PC-9 (cell line): Measurements from ENCODE around the gene ALDH3B2.

Source experiments
- EZH2 ChIP-seq: fragments of 200-600 bp; sonication (generic); IDR thresholded peaks from 2 replicates; pipeline ENCODE4 v1.8.0; 2017; ENCODE audit warnings: antibody characterized with exemption, low read depth
- TF ChIP-seq, protein P1 (sequence below): fragments of 200-600 bp; sonication (generic); conservative IDR thresholded peaks from 2 replicates; pipeline ENCODE4 v1.6.1; 2017; ENCODE audit warnings: mixed run types, antibody characterized with exemption, mild to moderate bottlenecking, moderate library complexity

DNA sequence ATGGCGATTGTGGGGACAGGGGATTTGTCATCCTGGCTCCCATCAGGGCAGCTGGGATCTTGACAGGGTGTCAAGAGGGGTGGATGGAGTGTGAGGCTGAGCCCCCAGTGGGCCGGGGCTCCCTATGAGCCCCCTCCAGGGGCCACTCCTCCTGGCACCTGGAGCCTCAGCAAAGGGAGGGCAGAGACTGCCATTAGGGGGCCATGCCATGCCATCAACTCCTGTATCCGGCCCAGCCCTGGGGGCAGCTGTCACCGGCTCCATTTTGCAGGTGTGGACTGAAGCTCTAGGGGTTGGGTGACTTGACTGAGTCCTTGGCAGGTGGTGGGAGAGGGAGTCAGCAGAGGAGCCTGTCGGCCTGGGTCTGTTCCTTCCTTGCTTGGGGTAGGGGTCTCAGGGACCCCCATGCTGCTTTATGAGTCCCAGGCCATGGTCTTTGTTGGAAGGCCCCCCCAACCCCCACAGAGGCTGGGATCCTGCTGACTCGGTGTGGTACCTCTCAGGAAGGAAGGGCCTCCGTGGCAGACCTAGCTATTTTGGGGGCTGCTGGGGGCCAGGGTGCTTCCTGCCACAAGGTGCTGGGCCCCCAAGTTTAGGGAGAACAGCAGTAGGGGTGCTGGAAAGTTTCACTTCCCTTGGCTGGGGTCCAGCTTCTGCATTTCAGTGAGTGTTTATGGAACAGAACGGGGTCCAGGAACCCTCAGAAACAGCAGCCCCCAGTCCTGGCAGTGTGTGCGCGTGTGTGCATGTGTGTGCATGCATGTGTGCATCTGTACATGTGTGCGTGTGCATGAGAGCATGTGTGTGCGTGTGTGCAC is 25.4 kb downstream of the ALDH3B2 start:
- TF ChIP-seq, protein P1, sequence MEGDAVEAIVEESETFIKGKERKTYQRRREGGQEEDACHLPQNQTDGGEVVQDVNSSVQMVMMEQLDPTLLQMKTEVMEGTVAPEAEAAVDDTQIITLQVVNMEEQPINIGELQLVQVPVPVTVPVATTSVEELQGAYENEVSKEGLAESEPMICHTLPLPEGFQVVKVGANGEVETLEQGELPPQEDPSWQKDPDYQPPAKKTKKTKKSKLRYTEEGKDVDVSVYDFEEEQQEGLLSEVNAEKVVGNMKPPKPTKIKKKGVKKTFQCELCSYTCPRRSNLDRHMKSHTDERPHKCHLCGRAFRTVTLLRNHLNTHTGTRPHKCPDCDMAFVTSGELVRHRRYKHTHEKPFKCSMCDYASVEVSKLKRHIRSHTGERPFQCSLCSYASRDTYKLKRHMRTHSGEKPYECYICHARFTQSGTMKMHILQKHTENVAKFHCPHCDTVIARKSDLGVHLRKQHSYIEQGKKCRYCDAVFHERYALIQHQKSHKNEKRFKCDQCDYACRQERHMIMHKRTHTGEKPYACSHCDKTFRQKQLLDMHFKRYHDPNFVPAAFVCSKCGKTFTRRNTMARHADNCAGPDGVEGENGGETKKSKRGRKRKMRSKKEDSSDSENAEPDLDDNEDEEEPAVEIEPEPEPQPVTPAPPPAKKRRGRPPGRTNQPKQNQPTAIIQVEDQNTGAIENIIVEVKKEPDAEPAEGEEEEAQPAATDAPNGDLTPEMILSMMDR = no peak
- TF ChIP-seq EZH2 = no peak
